H1 (cell line): ENCODE data around the gene CAV3. TPM values are rescaled to one million over a fixed set of nuclear protein-coding genes. Genes with fewer than 3 reads are reported as not detected.
"Not testable (repeated sequence)": the region's sequence is repeated elsewhere in the genome, so short reads cannot be mapped to it uniquely, and the experiment has no call there.

ENCODE experiments used
- CTCF ChIA-PET: fragments of 300-600 bp; sonication (Branson Sonifier 250); formaldehyde crosslinking; loops from one replicate; lab custom pipeline; 2021; ENCODE audit not compliant: partially characterized antibody; lab: Charles Lee
- POLR2A ChIA-PET: fragments of 300-600 bp; sonication (Branson Sonifier 250); formaldehyde crosslinking; loops from one replicate; lab custom pipeline; 2021; ENCODE audit warnings: inconsistent platforms; ENCODE audit not compliant: partially characterized antibody; lab: Charles Lee
- DNase-seq, 2 experiments: peaks; one replicate each; pipeline versions ENCODE4 v3.0.0 to v3.0.0-alpha.2; 2010 to 2022; ENCODE audit warnings: low spot score in 2 of 2, low read depth in 1 of 2, mixed read lengths in 1 of 2
- FAIRE-seq: peaks from 2 replicates; lab custom pipeline; 2011; peaks lifted over from hg19 to GRCh38; lab: Jason Lieb, UNC
- H2AFZ ChIP-seq: 2 replicates; pipeline ENCODE4 v1.8.1; 2012; ENCODE audit warnings: low read length, inconsistent platforms
- H2AK5ac ChIP-seq: 2 replicates; pipeline ENCODE4 v1.6.1; 2013; ENCODE audit warnings: low read depth, low read length
- H2BK120ac ChIP-seq: replicated peaks from 2 replicates; pipeline ENCODE3; 2013; ENCODE audit warnings: low read depth, low read length, inconsistent platforms
- H2BK12ac ChIP-seq: 2 replicates; pipeline ENCODE4 v1.6.1; 2013; ENCODE audit warnings: low read depth, low read length
- H2BK15ac ChIP-seq: 2 replicates; pipeline ENCODE4 v1.6.1; 2013; ENCODE audit warnings: low read length
- H2BK20ac ChIP-seq: 2 replicates; pipeline ENCODE4 v1.6.1; 2013; ENCODE audit warnings: low read length
- H2BK5ac ChIP-seq: 2 replicates; pipeline ENCODE4 v1.6.1; 2013; ENCODE audit warnings: low read depth, low read length
- H3K14ac ChIP-seq: 2 replicates; pipeline ENCODE4 v1.6.1; 2013; ENCODE audit warnings: inconsistent platforms; ENCODE audit not compliant: insufficient read length
- H3K18ac ChIP-seq: 2 replicates; pipeline ENCODE4 v1.6.1; 2013; ENCODE audit warnings: low read length; ENCODE audit errors: extremely low read depth
- H3K23ac ChIP-seq: 2 replicates; pipeline ENCODE4 v1.6.1; 2013; ENCODE audit warnings: inconsistent platforms; ENCODE audit not compliant: insufficient read length
- H3K23me2 ChIP-seq: 2 replicates; pipeline ENCODE4 v1.6.1; 2013; ENCODE audit warnings: low read depth, low read length
- H3K27ac ChIP-seq: 2 replicates; pipeline ENCODE4 v1.6.1; 2011; ENCODE audit warnings: low read depth, low read length, inconsistent platforms
- H3K27me3 ChIP-seq, 4 experiments: replicated peaks in 1 of 4; 1 replicate in 1 of 4; 2 replicates in 3 of 4; pipeline versions ENCODE4 v1.6.1 to v1.8.1; 2011 to 2013; ENCODE audit warnings: low read length in 3 of 4, mild to moderate bottlenecking in 3 of 4, inconsistent platforms in 2 of 4, mixed read lengths in 2 of 4, moderate library complexity in 1 of 4; ENCODE audit not compliant: control insufficient read depth in 3 of 4, insufficient read depth in 3 of 4; ENCODE audit errors: extremely low read depth in 1 of 4
- H3K36me3 ChIP-seq, 4 experiments: 2 replicates each; pipeline versions ENCODE4 v1.6.1 to v1.8.1; 2011 to 2013; ENCODE audit warnings: mild to moderate bottlenecking in 4 of 4, low read length in 3 of 4, moderate library complexity in 2 of 4, control low read depth in 1 of 4, inconsistent platforms in 1 of 4; ENCODE audit not compliant: insufficient read depth in 4 of 4, control insufficient read depth in 2 of 4
- H3K4ac ChIP-seq: replicated peaks from 2 replicates; pipeline ENCODE3; 2013; ENCODE audit warnings: low read length, low read depth, mixed read lengths, inconsistent platforms; ENCODE audit not compliant: insufficient read length
- H3K4me1 ChIP-seq, 4 experiments: replicated peaks in 1 of 4; 1 replicate in 1 of 4; 2 replicates in 3 of 4; pipeline versions ENCODE4 v1.6.1 to v1.8.1; 2011 to 2013; ENCODE audit warnings: low read length in 3 of 4, inconsistent platforms in 2 of 4, mixed read lengths in 1 of 4; ENCODE audit not compliant: insufficient read depth in 4 of 4, control insufficient read depth in 3 of 4
- H3K4me2 ChIP-seq, 2 experiments: 2 replicates each; pipeline versions ENCODE4 v1.6.1 to v1.8.1; 2011 to 2013; ENCODE audit warnings: low read depth in 2 of 2, low read length in 2 of 2, control low read depth in 1 of 2, inconsistent platforms in 1 of 2, mild to moderate bottlenecking in 1 of 2; ENCODE audit not compliant: insufficient read depth in 1 of 2
- H3K4me3 ChIP-seq, 4 experiments: fragments of 200-600, 300-600 bp in 1 of 4; sonication (generic), shearing (Covaris generic), sonication (Bioruptor Twin) in 1 of 4; 2 replicates each; pipeline versions ENCODE4 v1.5.1 to v1.8.1; 2011 to 2016; ENCODE audit warnings: low read length in 4 of 4, low read depth in 3 of 4, control low read depth in 2 of 4, inconsistent platforms in 2 of 4, mild to moderate bottlenecking in 2 of 4, mixed read lengths in 1 of 4, moderate library complexity in 1 of 4; ENCODE audit not compliant: insufficient read depth in 2 of 4; ENCODE audit errors: extremely low read depth in 1 of 4
- H3K56ac ChIP-seq: replicated peaks from 2 replicates; pipeline ENCODE3; 2013; ENCODE audit warnings: low read depth, mild to moderate bottlenecking, mixed read lengths, low read length, inconsistent platforms; ENCODE audit not compliant: insufficient read length
- H3K79me1 ChIP-seq: 2 replicates; pipeline ENCODE4 v1.6.1; 2013; ENCODE audit warnings: low read depth, low read length, control low read depth
- H3K79me2 ChIP-seq, 2 experiments: 2 replicates each; pipeline versions ENCODE4 v1.6.1 to v1.8.1; 2012 to 2013; ENCODE audit warnings: low read length in 2 of 2, mild to moderate bottlenecking in 2 of 2, inconsistent platforms in 1 of 2; ENCODE audit not compliant: insufficient read depth in 2 of 2, control insufficient read depth in 1 of 2
- H3K9ac ChIP-seq, 4 experiments: replicated peaks in 1 of 4; 1 replicate in 1 of 4; 2 replicates in 3 of 4; pipeline versions ENCODE4 v1.6.1 to v1.8.1; 2011 to 2013; ENCODE audit warnings: low read depth in 3 of 4, low read length in 3 of 4, control low read depth in 2 of 4, mild to moderate bottlenecking in 2 of 4, moderate library complexity in 2 of 4, inconsistent platforms in 1 of 4; ENCODE audit errors: extremely low read depth in 1 of 4
- H3K9me3 ChIP-seq, 2 experiments: 2 replicates each; pipeline versions ENCODE4 v1.6.1 to v1.8.1; 2012 to 2013; ENCODE audit warnings: mild to moderate bottlenecking in 2 of 2, moderate library complexity in 2 of 2, control low read depth in 1 of 2, inconsistent platforms in 1 of 2, low read depth in 1 of 2, low read length in 1 of 2, mixed read lengths in 1 of 2; ENCODE audit not compliant: insufficient read depth in 2 of 2
- H4K20me1 ChIP-seq, 2 experiments: replicated peaks in 1 of 2; 2 replicates each; pipeline versions ENCODE3 to v1.8.1; 2011 to 2013; ENCODE audit warnings: inconsistent platforms in 2 of 2, low read length in 2 of 2, mild to moderate bottlenecking in 1 of 2; ENCODE audit not compliant: insufficient read depth in 2 of 2, control insufficient read depth in 1 of 2
- H4K5ac ChIP-seq: 2 replicates; pipeline ENCODE4 v1.6.1; 2013; ENCODE audit warnings: low read length, low read depth, mixed read lengths, inconsistent platforms; ENCODE audit not compliant: insufficient read length
- H4K8ac ChIP-seq: 2 replicates; pipeline ENCODE4 v1.8.0; 2013; ENCODE audit warnings: mild to moderate bottlenecking, moderate library complexity, low read length, inconsistent platforms; ENCODE audit not compliant: insufficient read depth; ENCODE audit errors: extremely low read depth
- H4K91ac ChIP-seq: replicated peaks from 2 replicates; pipeline ENCODE3; 2013; ENCODE audit warnings: low read length, mixed read lengths, inconsistent platforms; ENCODE audit not compliant: insufficient read length
- WGBS, 2 experiments: shearing (Covaris generic) in 1 of 2; methylation state at CpG; one replicate each; pipeline versions ENCODE4 v1.1.6 to v1.1.7; 2013 to 2015; ENCODE audit warnings: low lambda C conversion rate in 2 of 2, mixed read lengths in 2 of 2, inconsistent platforms in 1 of 2, low coverage in 1 of 2, missing lambda C conversion rate in 1 of 2; ENCODE audit not compliant: insufficient replicate concordance in 2 of 2, insufficient coverage in 1 of 2, insufficient read length in 1 of 2; ENCODE audit errors: extremely low coverage in 1 of 2, missing lambda C conversion rate in 1 of 2; 5-methylcytosine and 5-hydroxymethylcytosine counted together
- polyA plus RNA-seq, 7 experiments: library from polyadenylated mRNA; depleted of rRNA in 3 of 7; stranded (reverse) in 5 of 7; unstranded in 2 of 7; fragments of >200 nt in 5 of 7; fragments of 200-250 nt in 2 of 7; gene quantifications; 1 replicate in 5 of 7; 2 replicates in 1 of 7; 4 replicates in 1 of 7; pipeline versions ENCODE4 v1.2.1 to v1.2.3, GENCODE V29; 2011 to 2013; ENCODE audit warnings: missing spikeins in 2 of 7, mixed read lengths in 2 of 7
- total RNA-seq: library from RNA; stranded (reverse); fragmentation: NEBNext Ultra II Directional; extraction: Animal tissue kit (Norgen Biotek cat#: 25700); gene quantifications from 2 replicates; pipeline ENCODE4 v1.2.1, GENCODE V29; 2021

Gene CAV3
- total and polyA plus RNA-seq, 2 of the 8 experiments (the other 6 are each of a cell fraction or from before 2014, with no cell fraction given): not detected

GRCh38 chr3:8715757-8716156, 17.8 kb upstream of the CAV3 start:
- H3K23me2 ChIP-seq, H2BK120ac ChIP-seq, DNase-seq, H3K36me3 ChIP-seq, H2AFZ ChIP-seq, H2BK12ac ChIP-seq, H3K23ac ChIP-seq, H3K9me3 ChIP-seq, H2BK15ac ChIP-seq, H3K79me1 ChIP-seq, H2BK5ac ChIP-seq, H2AK5ac ChIP-seq, H3K4me3 ChIP-seq, H3K4me2 ChIP-seq, H3K9ac ChIP-seq, H4K20me1 ChIP-seq, H4K5ac ChIP-seq, FAIRE-seq, H3K79me2 ChIP-seq, H3K18ac ChIP-seq, H3K14ac ChIP-seq, H3K4me1 ChIP-seq, H2BK20ac ChIP-seq, H3K27ac ChIP-seq, POLR2A ChIA-PET, H3K4ac ChIP-seq, H4K8ac ChIP-seq, H3K56ac ChIP-seq, H4K91ac ChIP-seq: not testable (repeated sequence)
- WGBS, 2 experiments: 88% methylated on average over 12 of the region's 12 CpGs; no CpG with 5 or more reads in 1 of the 2 experiments
- peaks cover 34 to 51% (median 50%) of the 10 kb centered on the region in 4 experiments for H3K27me3 ChIP-seq
- CTCF ChIA-PET: interaction anchor here (1.0 to 3.3 kb wide), 4 partner anchors 11 to 53 kb away, joined by 3 to 20 read pairs (median 6); partner anchors contain the start of genes CAV3 and OXTR
